K562 (cell line): ENCODE measurements around the gene CORIN. TPM values are rescaled to one million over a fixed set of nuclear protein-coding genes. Genes with fewer than 3 reads are reported as not detected.

Source experiments
- ATAC-seq: fragments of 200-7000 bp; cut with Tn5 transposase; 3 replicates; pipeline ENCODE4 v1.9.1; 2020; ENCODE audit warnings: moderate library complexity
- BruUV-seq: library from RNA; stranded (reverse); fragments of 400-500 nt; replicated peaks from 2 replicates; lab custom pipeline; 2021; lab: Mats Ljungman, UMichigan
- CTCF ChIA-PET: fragments of 300-600 bp; formaldehyde crosslinking; extraction: SDS; loops from one replicate; lab custom pipeline; 2021; ENCODE audit warnings: low intra/inter-chr PET ratio; lab: Yijun Ruan, JAX
- POLR2A ChIA-PET: fragments of 300-600, 350-650 bp; sonication (Branson Sonifier 250); formaldehyde crosslinking; extraction: SDS; loops from one replicate; lab custom pipeline; 2021; ENCODE audit warnings: antibody characterized with exemption, inconsistent platforms; lab: Yijun Ruan, JAX
- DNase-seq, 4 experiments: peaks; one replicate each; pipeline versions ENCODE4 v3.0.0 to v3.0.0-alpha.2; 2011 to 2018; ENCODE audit warnings: low spot score in 3 of 4, mixed read lengths in 3 of 4; ENCODE audit errors: extremely low read depth in 1 of 4
- FAIRE-seq: peaks from 2 replicates; lab custom pipeline; 2011; peaks lifted over from hg19 to GRCh38; lab: Jason Lieb, UNC
- H2AFZ ChIP-seq: 2 replicates; pipeline ENCODE4 v1.6.0; 2011; ENCODE audit warnings: low read depth, low read length, control low read depth, inconsistent platforms
- H3K27ac ChIP-seq: fragments of 200-600 bp; 3 replicates; pipeline ENCODE4 v1.8.0; 2011; ENCODE audit warnings: low read depth, mild to moderate bottlenecking, control low read depth, inconsistent platforms, low read length, moderate library complexity, mixed read lengths; ENCODE audit errors: extremely low read depth
- H3K27me3 ChIP-seq, 2 experiments: fragments of 300-600 bp in 1 of 2; 2 replicates in 1 of 2; 3 replicates in 1 of 2; pipeline versions ENCODE4 v1.6.0 to v1.8.0; 2011; ENCODE audit warnings: inconsistent platforms in 2 of 2, low read length in 2 of 2, mild to moderate bottlenecking in 1 of 2, mixed read lengths in 1 of 2, moderate library complexity in 1 of 2; ENCODE audit not compliant: control insufficient read depth in 2 of 2, insufficient read depth in 2 of 2
- H3K36me3 ChIP-seq: fragments of 300-600 bp; 3 replicates; pipeline ENCODE4 v1.8.0; 2011; ENCODE audit warnings: mild to moderate bottlenecking, low read length, inconsistent platforms; ENCODE audit not compliant: control insufficient read depth, insufficient read depth
- H3K4me1 ChIP-seq, 2 experiments: fragments of 200-600 bp in 1 of 2; replicated peaks in 1 of 2; 2 replicates in 1 of 2; 3 replicates in 1 of 2; pipeline versions ENCODE4 v1.5.1 to v1.8.0; 2011; ENCODE audit warnings: inconsistent platforms in 2 of 2, low read length in 2 of 2, mild to moderate bottlenecking in 1 of 2, mixed read lengths in 1 of 2, moderate library complexity in 1 of 2; ENCODE audit not compliant: control insufficient read depth in 2 of 2, insufficient read depth in 2 of 2
- H3K4me2 ChIP-seq: 2 replicates; pipeline ENCODE4 v1.6.1; 2011; ENCODE audit warnings: low read length, control low read depth, inconsistent platforms, mixed read lengths; ENCODE audit not compliant: insufficient read depth
- H3K4me3 ChIP-seq: fragments of 200-600 bp; sonication (generic), shearing (Covaris generic); 2 replicates; pipeline ENCODE4 v1.5.1; 2016; ENCODE audit warnings: control low read depth, inconsistent platforms
- H3K79me2 ChIP-seq: fragments of 200-600 bp; 3 replicates; pipeline ENCODE4 v1.8.0; 2011; ENCODE audit warnings: low read length, inconsistent platforms; ENCODE audit not compliant: control insufficient read depth, insufficient read depth
- H3K9ac ChIP-seq, 2 experiments: 2 replicates each; pipeline versions ENCODE4 v1.6.0 to v1.6.1; 2011; ENCODE audit warnings: low read depth in 2 of 2, low read length in 2 of 2, control low read depth in 1 of 2, inconsistent platforms in 1 of 2, mild to moderate bottlenecking in 1 of 2, mixed read lengths in 1 of 2; ENCODE audit not compliant: insufficient read depth in 1 of 2
- H3K9me1 ChIP-seq: one replicate; pipeline ENCODE4 v1.6.0; 2011; ENCODE audit warnings: inconsistent platforms, mild to moderate bottlenecking, low read length, moderate library complexity; ENCODE audit not compliant: control insufficient read depth, insufficient read depth
- H3K9me3 ChIP-seq: replicated peaks from 2 replicates; pipeline ENCODE4 v1.5.1; 2011; ENCODE audit warnings: low read depth, low read length, inconsistent platforms; ENCODE audit not compliant: control insufficient read depth, insufficient read depth
- H4K20me1 ChIP-seq: replicated peaks from 2 replicates; pipeline ENCODE4 v1.6.1; 2011; ENCODE audit warnings: low read length, inconsistent platforms, mixed read lengths; ENCODE audit not compliant: control insufficient read depth, insufficient read depth
- FOXP4 ChIP-seq: sonication (generic); formaldehyde crosslinking; IDR thresholded peaks from 2 replicates; pipeline ENCODE4 v1.8.0; 2022; ENCODE audit warnings: mild to moderate bottlenecking, missing genetic modification reagents, borderline replicate concordance
- GABPB1 ChIP-seq: sonication (generic); formaldehyde crosslinking; IDR thresholded peaks from 2 replicates; pipeline ENCODE4 v1.8.0; 2022; ENCODE audit warnings: mild to moderate bottlenecking, missing genetic modification reagents
- GABPB2 ChIP-seq: fragments of 250-450 bp; sonication (Bioruptor Pico); conservative IDR thresholded peaks from 2 replicates; pipeline ENCODE4 v1.5.1; 2021; ENCODE audit warnings: mild to moderate bottlenecking
- RBM34 ChIP-seq: fragments of 200-400 bp; formaldehyde crosslinking; IDR thresholded peaks from 2 replicates; pipeline ENCODE4 v1.6.1; 2018; ENCODE audit warnings: low read length, borderline replicate concordance; ENCODE audit not compliant: insufficient read depth
- TCF3 ChIP-seq: sonication (generic); formaldehyde crosslinking; IDR thresholded peaks from 2 replicates; pipeline ENCODE4 v1.4.0; 2020; ENCODE audit warnings: mild to moderate bottlenecking, missing genetic modification reagents
- ZHX1 ChIP-seq: fragments of 150-350 bp; conservative IDR thresholded peaks from 2 replicates; pipeline ENCODE4 v1.6.1; 2014; ENCODE audit warnings: low read length
- ZNF431 ChIP-seq: sonication (generic); formaldehyde crosslinking; IDR thresholded peaks from 2 replicates; pipeline ENCODE4 v1.8.0; 2022; ENCODE audit warnings: mild to moderate bottlenecking, missing genetic modification reagents
- ZNF740 ChIP-seq, 3 experiments: fragments of 200-800 bp in 1 of 3; sonication (Bioruptor generic) in 1 of 3; sonication (generic) in 1 of 3; formaldehyde crosslinking in 1 of 3; IDR thresholded peaks; 2 replicates each; pipeline versions ENCODE4 v1.6.1 to v1.8.0; 2016 to 2022; ENCODE audit warnings: mild to moderate bottlenecking in 2 of 3, missing compliant biosample characterization in 2 of 3, missing genetic modification characterization in 2 of 3, missing genetic modification reagents in 1 of 3
- WGBS: fragments of 100-300 bp; shearing (Covaris generic); methylation state at CpG from one replicate; pipeline ENCODE4 v1.1.6; 2016; ENCODE audit warnings: low coverage, mixed read lengths; ENCODE audit not compliant: insufficient coverage; ENCODE audit errors: missing lambda C conversion rate; 5-methylcytosine and 5-hydroxymethylcytosine counted together
- in situ Hi-C: fragments of 300-500 bp; cut with MboI; formaldehyde crosslinking; loops from 4 replicates; pipeline ENCODE4 v1.15.0; 2018; ENCODE audit warnings: inconsistent platforms, mixed read lengths
- intact Hi-C: fragments of 100-400 bp; cut with micrococcal nuclease; formaldehyde crosslinking; loops from 2 replicates; pipeline ENCODE4 v1.14.2; 2022
- polyA plus RNA-seq, 8 experiments: library from polyadenylated mRNA; depleted of rRNA in 4 of 8; stranded (reverse) in 5 of 8; unstranded in 3 of 8; fragments of >200 nt; fragmentation: Nextera tagmentation in 2 of 8; fragmentation: Illumina TruSeq in 1 of 8; extraction: Ambion mirVana in 2 of 8; extraction: Trizol in 1 of 8; gene quantifications; 2 replicates each; pipeline versions ENCODE4 v1.2.1 to v1.2.3, GENCODE V29; 2011 to 2014; ENCODE audit warnings: inconsistent platforms in 1 of 8, missing spikeins in 1 of 8
- total RNA-seq, 7 experiments: library from RNA; depleted of rRNA in 6 of 7; stranded (reverse); fragments of >200 nt in 6 of 7; fragmentation: Illumina TruSeq in 2 of 7; extraction: Trizol in 2 of 7; gene quantifications; 2 replicates each; pipeline versions ENCODE4 v1.2.1 to v1.2.3, GENCODE V29; 2011 to 2021; ENCODE audit warnings: low replicate concordance in 1 of 7
- TF ChIP-seq, protein P1 (sequence below), 2 experiments: fragments of 450-650 bp; IDR thresholded peaks; 2 replicates each; pipeline ENCODE4 v1.6.1; 2018; ENCODE audit warnings: mild to moderate bottlenecking in 2 of 2, low read depth in 1 of 2; ENCODE audit not compliant: partially characterized antibody in 2 of 2
- TF ChIP-seq, protein P2 (sequence below): sonication (generic); formaldehyde crosslinking; IDR thresholded peaks from 2 replicates; pipeline ENCODE4 v1.9.0; 2022; ENCODE audit warnings: mild to moderate bottlenecking, missing genetic modification reagents

The CORIN gene
- total and polyA plus RNA-seq, 9 of the 15 experiments (the other 6 are each of a cell fraction or from before 2014, with no cell fraction given), result 0.04 to 0.31 (median 0.08) TPM; not detected in 4

GRCh38 chr4:47736146-47736545 is 101.7 kb downstream of the CORIN start:
- ChIA-PET CTCF (no interaction called here), POLR2A (no interaction called here)
- Histone ChIP-seq H3K4me2 (no peak overlapping the region), H3K9ac (no peak overlapping the region), H3K36me3 (no peaks in the 10 kb centered on the region), H3K27ac (no peak overlapping the region), H3K79me2 (no peaks in the 10 kb centered on the region), H3K9me3 (no peaks in the 10 kb centered on the region), H3K4me3 (no peak overlapping the region), H4K20me1 (no peaks in the 10 kb centered on the region), H2AFZ (no peak overlapping the region), H3K27me3 (no peaks in the 10 kb centered on the region; a peak in 1 of 5 replicates), H3K4me1 (no peaks in the 10 kb centered on the region), H3K9me1 (no peaks in the 10 kb centered on the region)
- no peak for ATAC-seq
- intact Hi-C loops, result no loop called here
- in situ Hi-C loops, result no loop called here
- TF ChIP-seq ZNF431 (CRISPR knock-in tag), result no peak
- no peak for TF ChIP-seq TCF3 (CRISPR knock-in tag)
- no peak for TF ChIP-seq GABPB1 (CRISPR knock-in tag)
- TF ChIP-seq ZNF740 (CRISPR knock-in tag; IDR thresholded peaks at IDR 0.05), result no peak
- TF ChIP-seq ZNF740 (tag; IDR thresholded peaks at IDR 0.05), result no peak
- TF ChIP-seq, protein P1, sequence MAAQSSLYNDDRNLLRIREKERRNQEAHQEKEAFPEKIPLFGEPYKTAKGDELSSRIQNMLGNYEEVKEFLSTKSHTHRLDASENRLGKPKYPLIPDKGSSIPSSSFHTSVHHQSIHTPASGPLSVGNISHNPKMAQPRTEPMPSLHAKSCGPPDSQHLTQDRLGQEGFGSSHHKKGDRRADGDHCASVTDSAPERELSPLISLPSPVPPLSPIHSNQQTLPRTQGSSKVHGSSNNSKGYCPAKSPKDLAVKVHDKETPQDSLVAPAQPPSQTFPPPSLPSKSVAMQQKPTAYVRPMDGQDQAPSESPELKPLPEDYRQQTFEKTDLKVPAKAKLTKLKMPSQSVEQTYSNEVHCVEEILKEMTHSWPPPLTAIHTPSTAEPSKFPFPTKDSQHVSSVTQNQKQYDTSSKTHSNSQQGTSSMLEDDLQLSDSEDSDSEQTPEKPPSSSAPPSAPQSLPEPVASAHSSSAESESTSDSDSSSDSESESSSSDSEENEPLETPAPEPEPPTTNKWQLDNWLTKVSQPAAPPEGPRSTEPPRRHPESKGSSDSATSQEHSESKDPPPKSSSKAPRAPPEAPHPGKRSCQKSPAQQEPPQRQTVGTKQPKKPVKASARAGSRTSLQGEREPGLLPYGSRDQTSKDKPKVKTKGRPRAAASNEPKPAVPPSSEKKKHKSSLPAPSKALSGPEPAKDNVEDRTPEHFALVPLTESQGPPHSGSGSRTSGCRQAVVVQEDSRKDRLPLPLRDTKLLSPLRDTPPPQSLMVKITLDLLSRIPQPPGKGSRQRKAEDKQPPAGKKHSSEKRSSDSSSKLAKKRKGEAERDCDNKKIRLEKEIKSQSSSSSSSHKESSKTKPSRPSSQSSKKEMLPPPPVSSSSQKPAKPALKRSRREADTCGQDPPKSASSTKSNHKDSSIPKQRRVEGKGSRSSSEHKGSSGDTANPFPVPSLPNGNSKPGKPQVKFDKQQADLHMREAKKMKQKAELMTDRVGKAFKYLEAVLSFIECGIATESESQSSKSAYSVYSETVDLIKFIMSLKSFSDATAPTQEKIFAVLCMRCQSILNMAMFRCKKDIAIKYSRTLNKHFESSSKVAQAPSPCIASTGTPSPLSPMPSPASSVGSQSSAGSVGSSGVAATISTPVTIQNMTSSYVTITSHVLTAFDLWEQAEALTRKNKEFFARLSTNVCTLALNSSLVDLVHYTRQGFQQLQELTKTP (IDR thresholded peaks at IDR 0.05; ENCODE audit: low read depth in 1 of 2, partially characterized antibody in 2 of 2), result no peak
- TF ChIP-seq RBM34, result no peak
- no peak for TF ChIP-seq FOXP4 (CRISPR knock-in tag)
- TF ChIP-seq, protein P2, sequence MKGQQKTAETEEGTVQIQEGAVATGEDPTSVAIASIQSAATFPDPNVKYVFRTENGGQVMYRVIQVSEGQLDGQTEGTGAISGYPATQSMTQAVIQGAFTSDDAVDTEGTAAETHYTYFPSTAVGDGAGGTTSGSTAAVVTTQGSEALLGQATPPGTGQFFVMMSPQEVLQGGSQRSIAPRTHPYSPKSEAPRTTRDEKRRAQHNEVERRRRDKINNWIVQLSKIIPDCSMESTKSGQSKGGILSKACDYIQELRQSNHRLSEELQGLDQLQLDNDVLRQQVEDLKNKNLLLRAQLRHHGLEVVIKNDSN (CRISPR knock-in tag), result no peak
- TF ChIP-seq ZHX1, result no peak
- TF ChIP-seq GABPB2, result no peak
- no peak for DNase-seq
- 0% methylated on average over 1 of the region's 1 CpG for WGBS
- no TSS peak for BruUV-seq
- FAIRE-seq, result no peak
